Measurements from ENCODE around the gene DLX4.

DLX4 gene

GRCh38 chr17:49970498-49970897 is 1.5 kb downstream of the DLX4 start:
- DNase-seq: no peak

DNA sequence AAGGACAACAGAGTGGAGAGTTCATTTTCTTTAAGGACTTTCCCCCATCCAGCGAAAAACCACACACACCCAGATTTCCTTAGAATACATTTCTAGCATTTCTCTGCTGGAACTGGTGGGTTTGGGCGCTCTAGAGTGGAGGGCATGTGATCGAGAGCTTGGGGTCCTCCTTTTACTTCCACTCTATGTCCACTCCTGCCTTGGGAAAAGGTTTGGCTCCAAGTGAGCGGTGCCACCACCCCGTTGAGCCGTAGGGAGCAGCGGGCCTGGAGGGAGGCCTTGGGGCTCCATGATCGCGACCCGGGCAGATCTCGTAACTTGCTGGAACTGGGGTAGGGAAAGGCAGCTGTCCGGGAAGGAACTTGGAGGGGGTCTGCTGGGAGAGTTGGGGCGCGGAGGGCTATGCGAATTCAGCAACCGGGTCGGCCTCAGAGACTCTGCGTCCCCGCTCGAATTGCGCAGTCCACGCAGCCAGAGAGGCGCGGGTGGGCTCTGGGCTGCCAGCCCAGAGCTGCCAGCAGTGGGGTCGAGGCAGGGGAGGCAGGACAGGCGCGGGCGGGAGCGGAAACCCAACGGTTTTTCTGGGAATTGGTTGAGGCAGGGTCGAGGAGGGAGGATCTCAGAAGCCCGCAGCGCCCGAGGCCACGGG is 2.3 kb downstream of the DLX4 start:
- DNase-seq: no peak

DNA sequence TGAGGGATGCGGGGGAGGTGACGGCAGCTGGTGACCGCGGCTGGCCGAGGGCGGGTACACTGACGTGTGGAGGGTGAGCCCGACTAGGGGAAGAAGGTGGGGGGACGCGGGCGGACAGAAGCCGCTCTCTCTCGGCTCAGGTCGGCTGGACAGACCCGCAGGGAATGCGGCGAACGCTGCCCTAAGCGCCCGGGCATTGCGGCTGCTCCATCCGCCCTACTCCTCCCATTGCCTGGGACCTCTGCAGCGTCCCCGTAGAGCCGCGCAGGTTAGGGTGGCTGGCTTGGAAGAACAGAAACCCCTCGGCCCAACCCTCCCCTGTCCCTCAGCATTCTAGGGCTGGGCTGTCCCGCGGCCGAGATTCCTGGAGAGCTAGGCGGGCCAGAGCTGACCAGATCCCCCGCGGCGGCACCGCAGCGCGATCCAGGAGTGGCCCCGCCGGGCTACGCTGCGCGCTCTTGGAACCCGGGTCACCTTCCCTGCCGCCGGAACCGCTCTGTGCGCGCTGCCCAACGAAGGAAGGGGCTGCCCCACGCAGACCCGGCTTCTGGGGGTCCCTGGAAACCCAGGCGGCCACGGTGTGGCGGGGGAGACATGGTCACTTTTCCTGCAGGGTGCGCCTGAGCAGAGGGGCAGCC is 3.0 kb downstream of the DLX4 start:
- no peak for DNase-seq

GRCh38 chr17:49972486-49973270 is 3.7 kb downstream of the DLX4 start:
- DNase-seq: no peak

DNA sequence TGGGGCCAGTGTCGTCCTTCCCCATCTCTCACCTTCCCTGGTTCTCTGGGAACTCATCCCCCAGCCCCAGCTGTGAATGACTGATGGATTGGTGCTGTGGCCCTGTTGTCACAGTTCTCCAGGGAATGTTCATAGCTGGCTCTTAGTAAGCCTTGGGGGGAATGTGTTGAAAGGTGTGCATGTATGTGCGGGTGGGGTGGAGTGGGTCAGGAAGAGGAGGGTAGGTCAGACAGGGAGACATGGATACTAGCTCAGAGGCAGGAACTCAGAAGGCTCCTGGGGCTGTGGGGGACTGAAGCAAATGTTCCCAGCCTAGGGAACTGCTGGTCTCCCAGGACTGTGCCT is 4.3 kb downstream of the DLX4 start:
- no peak for DNase-seq

GRCh38 chr17:49975531-49975930 is 6.5 kb downstream of the DLX4 start:
- DNase-seq: no peak

GRCh38 chr17:49976163-49976827 is 7.3 kb downstream of the DLX4 start:
- DNase-seq: no peak

GRCh38 chr17:49976828-49977202 is 7.8 kb downstream of the DLX4 start:
- DNase-seq: no peak

DNA sequence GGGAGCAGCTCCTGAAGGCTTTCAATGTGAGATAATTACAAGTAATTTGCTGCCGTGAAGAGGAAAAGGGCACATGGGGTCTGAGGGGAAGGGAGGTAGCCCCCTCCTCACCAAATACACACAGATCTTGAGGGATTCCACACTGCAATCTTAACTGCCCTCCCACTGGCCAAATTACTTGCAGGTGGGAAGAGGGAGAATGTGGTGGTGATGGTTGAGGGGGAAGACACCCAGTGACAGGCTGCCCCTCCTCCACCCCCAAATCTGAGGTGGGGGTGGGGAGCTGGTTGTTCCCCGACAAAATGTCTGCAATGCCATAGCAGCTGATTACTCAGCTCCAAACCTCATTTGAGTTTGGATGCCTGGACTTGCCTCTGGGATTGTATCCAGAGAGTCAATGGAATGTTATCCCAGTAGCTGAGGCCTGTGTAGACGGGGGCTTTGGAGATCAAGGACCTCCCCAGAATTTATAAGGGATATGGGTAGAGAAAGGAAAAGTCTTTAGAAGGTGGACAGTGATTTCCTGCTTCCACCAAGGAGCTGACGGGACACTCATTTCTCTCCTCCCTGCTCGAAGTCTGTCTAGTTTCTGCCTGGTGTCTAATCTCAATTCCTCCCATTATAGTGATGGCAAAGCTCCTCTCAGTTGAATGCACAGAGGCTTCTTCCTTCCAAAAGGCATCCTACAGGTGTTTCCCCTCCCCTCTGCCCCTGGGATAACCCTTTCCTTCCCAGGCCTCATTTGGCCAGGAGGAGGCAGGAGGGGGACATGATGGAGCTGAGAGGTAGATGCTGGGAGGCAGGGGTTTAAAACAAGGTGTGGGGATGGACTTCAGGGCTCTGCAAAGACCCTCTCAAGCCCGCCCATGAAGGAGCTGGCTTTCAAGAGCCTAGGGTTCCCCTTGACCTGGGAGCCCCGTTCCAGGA is 8.7 kb downstream of the DLX4 start:
- no peak for DNase-seq

- DNase-seq: no peak
These were observed 9.5 kb downstream of the DLX4 start for GRCh38 chr17:49978501-49978900.

DNA sequence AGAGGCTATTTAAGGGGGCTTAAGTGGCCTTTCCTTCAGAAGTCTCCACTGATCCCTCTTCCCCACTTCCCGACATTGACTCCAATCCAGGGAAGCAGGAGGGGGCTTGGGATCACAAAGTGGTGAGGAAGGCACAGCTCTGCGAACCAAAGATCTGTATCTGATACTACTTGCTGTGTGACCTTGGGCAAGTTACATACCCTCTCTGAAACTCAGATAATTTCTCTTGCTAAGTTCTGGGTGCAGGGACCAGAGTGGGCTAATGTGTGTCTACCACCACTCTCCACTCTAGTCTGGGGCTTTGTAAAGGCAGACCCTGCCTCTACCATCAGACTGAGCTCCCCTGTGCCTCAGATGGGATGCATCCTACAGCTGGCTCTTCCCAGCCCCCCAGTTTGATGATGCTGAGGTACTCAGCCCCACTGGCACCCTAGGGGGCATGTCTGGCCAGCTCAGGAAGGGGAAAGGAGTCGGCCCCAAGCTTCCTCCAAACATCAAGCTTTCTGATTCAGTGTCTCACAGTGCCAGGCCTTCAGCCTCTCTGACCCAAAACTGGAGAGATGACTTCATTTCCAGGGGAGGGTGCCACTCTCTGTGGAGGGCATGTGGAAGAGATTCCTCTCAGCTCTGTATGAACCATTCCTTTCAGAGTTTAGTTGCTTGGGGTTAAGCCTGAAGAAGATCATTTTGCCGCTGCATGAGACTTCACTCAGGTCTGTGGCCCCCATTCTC is 10.9 kb downstream of the DLX4 start:
- DNase-seq: no peak

DNA sequence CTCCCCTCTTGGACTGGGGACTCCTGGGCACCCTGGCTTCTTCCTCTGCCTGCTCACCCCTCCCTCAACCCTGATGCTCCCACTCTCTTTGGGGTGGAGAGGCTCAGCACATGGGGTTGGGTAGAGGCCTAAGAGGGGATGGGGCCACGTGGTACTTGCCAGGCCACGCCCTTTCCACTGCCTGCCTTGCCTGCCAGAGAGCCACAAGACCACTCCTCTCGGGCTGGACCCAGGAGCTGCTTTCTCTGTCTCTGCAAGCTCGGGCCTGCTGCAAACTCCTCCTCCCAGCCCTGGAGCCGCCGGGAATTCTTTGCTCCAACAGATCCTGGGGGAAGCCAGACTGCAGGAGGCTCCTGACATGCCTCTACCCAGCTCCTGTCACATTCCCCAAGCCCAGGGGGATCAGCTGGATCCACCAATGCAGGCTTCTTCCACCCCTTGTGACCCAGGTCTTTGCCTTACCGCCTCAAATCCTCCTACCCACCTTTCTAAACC is 11.8 kb downstream of the DLX4 start:
- DNase-seq: peak in 1 of 2 experiments; percentile 32

DNA sequence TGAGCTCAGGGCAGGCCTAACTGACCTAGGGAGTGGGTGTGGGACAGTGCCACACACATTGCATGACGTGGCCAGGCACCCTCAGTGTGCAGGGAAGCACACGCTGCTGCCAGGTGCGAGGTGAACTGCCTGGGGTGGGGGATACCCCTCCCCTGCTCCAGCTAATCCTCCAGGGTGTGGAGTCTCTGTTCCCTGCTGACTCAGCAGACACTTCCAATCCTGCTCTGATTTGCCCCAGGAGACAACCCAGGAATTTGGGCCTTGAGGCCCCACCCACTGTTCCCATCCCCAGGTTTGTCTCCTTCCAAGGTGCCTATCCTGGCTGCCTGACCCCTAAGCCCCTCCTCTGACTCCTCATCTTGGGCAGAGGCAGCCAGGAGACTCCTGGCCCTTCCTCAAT is 15.3 kb downstream of the DLX4 start:
- no peak for DNase-seq

DNA sequence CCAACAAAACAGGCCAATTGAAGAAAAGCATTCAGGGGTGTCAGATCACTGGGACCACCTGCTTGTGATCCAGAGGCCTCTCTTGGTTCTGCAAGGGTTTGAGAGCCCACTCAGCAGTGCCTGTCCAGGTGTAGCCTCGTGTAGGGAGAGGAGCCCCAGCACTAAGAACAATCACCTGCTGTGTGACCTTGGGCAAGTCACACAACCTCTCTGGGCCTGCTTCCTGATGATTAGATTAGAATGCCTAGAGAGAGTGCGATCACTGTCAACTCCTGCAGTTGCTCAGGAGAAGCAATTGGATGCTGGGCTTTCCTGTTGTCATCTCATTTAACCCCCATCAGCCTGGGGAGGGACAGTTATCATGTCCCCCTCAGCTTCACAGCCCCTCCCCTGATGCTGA is 15.8 kb downstream of the DLX4 start:
- DNase-seq: no peak

DNA sequence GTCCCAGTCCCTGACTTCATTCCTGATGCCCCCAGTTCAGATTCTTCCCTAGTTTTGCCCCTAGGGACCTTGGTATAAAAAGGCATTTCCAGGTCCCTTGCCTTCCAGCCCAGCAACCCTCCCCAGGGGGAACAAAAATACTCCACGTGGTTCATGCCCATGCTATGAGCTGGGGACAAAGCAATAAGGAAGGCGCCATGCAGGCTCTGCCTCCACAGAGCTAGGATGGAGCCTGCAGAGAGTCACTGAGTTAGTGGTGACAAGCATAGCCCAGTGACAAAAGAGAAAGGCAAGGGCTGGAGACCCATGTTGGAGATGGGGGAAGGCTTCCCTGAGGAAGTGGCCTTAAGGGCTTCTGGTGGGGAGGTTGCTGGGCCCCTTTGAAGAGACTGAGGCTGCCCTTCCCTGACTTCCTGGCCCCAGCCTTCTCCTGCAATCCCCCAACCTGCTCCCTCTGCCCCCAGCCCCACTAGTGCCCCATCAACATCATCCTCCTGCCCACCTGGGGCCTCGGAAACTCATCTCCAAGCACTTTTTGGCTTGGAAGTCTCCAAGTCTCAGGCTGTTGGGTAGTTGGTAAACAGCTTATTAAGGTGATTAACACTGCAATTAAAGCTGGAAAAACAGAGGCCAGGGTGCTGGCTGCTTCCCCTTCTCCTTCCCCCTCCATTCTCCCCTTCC is 16.5 kb downstream of the DLX4 start:
- DNase-seq: no peak

DNA sequence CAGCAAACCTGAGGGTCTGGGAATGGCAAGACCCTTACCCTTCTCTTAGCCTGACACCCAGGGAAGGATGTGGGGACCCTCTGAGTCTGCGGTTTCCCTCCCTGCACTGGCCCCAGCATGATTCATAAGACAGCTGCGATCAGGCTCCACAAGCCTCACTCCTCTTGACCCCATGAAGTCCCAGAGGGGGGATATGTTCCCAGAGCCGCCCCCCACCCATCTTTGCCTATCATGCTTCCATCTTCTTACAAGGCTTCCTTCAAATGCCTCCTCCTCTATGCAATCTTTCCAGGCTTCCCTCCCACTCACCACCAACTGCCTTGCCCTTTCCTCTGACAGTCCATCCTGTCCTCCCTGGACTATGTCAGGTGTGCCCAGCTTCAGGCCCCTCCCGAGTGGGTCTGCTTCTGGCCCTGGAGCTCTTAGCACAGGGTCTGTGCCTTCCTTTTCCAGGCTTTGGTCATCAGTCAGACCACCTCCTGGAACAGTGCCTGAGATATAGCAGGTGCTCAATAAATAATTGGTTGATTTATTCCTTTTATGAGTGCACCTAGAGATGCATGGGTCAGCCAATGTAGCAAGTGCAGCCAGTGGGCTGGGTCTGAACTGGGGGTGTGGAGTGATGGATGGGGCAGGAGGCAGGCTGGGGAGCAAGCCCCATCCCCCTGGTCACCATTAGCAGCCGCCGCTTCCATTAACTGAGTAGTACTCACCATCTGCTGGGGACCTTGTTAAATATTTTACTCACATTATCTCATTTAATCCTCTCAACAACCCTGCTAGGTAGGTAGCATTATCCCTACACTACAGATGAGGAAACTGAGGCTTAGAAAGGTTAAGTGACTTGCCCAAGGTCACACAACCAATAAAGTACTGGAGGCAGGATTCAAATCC is 17.7 kb downstream of the DLX4 start:
- DNase-seq: no peak

GRCh38 chr17:49987290-49987585 is 18.2 kb downstream of the DLX4 start:
- DNase-seq: no peak

DNA sequence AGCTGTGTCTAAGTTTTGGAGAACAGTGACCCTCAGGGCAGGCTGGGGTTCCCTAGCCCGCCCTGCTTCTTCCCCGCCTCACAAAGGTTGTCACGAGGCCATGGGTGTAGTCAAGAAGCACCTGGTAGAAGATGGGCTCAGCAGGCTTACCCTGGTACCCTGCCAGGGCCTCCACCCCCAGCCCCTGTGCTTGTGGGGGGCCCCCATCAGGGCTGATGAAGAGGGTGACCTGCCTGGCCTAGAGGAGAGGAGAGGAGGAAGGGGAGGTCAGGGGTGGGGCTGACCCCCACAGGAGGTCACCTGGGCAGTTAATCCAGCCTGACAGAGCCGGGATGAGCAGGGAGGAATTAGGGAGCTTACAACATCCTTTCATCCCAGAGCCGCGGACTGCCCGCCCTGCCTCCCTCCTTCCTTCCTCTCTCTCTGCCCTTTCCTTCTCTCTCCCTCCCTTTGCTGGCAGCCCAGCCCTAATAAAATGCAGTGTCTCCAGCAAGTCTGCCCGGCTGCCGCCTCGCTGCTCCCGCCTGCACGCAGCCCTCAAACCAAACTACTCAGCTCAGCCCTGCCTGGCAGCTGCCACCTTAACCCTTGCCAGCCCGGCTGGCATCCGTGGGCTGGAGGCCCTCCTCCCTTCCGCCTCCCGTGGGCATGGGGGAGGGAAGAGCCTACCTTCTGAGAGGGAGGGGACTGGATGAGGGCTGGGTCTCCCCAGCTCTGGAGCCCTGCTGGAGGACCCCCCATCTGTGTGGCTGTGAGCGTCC is 18.9 kb downstream of the DLX4 start:
- DNase-seq: peak; percentile 14 to 32

GRCh38 chr17:49989518-49989880 is 20.5 kb downstream of the DLX4 start:
- no peak for DNase-seq

DNA sequence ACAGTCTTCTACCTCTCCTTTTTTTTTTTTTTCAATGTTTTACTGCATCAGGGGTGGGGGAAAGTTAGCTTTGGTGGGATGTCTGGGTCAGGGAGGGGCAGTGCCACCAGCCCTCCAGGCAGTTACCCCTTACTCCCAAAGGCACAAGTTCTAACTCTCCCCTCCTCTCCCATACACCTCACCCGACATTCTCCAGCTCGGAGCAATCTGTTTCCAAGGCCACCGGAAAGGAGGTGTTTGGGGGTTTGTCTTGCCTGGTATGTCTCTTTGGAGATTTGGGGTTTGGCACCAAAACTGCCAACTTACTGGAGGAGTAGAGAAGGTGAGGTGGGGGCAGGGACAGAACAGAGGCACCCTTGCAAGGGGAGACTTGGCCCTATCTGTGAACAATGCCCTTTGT is 21.3 kb downstream of the DLX4 start:
- no peak for DNase-seq

Data from NCI-H187 (cell line).